GM12864 (cell line): Measurements from ENCODE around the gene RDH12.

Source experiments
- DNase-seq: peaks from one replicate; pipeline ENCODE4 v3.0.0-alpha.2; 2011; ENCODE audit warnings: low read depth
- H3K4me3 ChIP-seq: 2 replicates; pipeline ENCODE4 v1.5.1; 2011; ENCODE audit warnings: mild to moderate bottlenecking, low read depth, low read length, control low read depth
- TF ChIP-seq, protein P1 (sequence below): IDR thresholded peaks from 2 replicates; pipeline ENCODE4 v1.5.1; 2011; ENCODE audit warnings: low read depth, mild to moderate bottlenecking, moderate library complexity, low read length, control low read depth, inconsistent platforms; ENCODE audit errors: missing control alignments

The RDH12 gene

GRCh38 chr14:67721875-67722274 lies 20.2 kb downstream of the RDH12 start:
- no peak overlapping the region for H3K4me3 ChIP-seq
- TF ChIP-seq, protein P1, sequence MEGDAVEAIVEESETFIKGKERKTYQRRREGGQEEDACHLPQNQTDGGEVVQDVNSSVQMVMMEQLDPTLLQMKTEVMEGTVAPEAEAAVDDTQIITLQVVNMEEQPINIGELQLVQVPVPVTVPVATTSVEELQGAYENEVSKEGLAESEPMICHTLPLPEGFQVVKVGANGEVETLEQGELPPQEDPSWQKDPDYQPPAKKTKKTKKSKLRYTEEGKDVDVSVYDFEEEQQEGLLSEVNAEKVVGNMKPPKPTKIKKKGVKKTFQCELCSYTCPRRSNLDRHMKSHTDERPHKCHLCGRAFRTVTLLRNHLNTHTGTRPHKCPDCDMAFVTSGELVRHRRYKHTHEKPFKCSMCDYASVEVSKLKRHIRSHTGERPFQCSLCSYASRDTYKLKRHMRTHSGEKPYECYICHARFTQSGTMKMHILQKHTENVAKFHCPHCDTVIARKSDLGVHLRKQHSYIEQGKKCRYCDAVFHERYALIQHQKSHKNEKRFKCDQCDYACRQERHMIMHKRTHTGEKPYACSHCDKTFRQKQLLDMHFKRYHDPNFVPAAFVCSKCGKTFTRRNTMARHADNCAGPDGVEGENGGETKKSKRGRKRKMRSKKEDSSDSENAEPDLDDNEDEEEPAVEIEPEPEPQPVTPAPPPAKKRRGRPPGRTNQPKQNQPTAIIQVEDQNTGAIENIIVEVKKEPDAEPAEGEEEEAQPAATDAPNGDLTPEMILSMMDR = no peak
- no peak for DNase-seq

GRCh38 chr14:67722293-67722692 lies 20.6 kb downstream of the RDH12 start:
- no peak for DNase-seq
- no peak overlapping the region for H3K4me3 ChIP-seq
- TF ChIP-seq, protein P1 = no peak

GRCh38 chr14:67725171-67725570 lies 23.5 kb downstream of the RDH12 start:
- TF ChIP-seq, protein P1 = no peak
- no peak for DNase-seq

GRCh38 chr14:67727361-67727760 lies 25.7 kb downstream of the RDH12 start:
- TF ChIP-seq, protein P1 = no peak
- no peak for DNase-seq
- H3K4me3 ChIP-seq = no peak overlapping the region

More at GRCh38 chr14:67725171-67725570, 23.5 kb downstream of the RDH12 start:
- no peak overlapping the region for H3K4me3 ChIP-seq

- DNase-seq = no peak
- TF ChIP-seq, protein P1 = no peak
- H3K4me3 ChIP-seq = no peak overlapping the region
These were observed 26.6 kb downstream of the RDH12 start for GRCh38 chr14:67728258-67728657.

GRCh38 chr14:67729072-67729885 lies 27.6 kb downstream of the RDH12 start:
- TF ChIP-seq, protein P1 = no peak
- no peak overlapping the region for H3K4me3 ChIP-seq
- no peak for DNase-seq

- no peak for DNase-seq
These were observed 31.9 kb downstream of the RDH12 start for GRCh38 chr14:67733616-67734015.

More at GRCh38 chr14:67733616-67734015, 31.9 kb downstream of the RDH12 start:
- TF ChIP-seq, protein P1 = no peak
- no peak overlapping the region for H3K4me3 ChIP-seq
